Measurements from ENCODE around the gene ADAMTS9.

The ADAMTS9 gene, protein sequence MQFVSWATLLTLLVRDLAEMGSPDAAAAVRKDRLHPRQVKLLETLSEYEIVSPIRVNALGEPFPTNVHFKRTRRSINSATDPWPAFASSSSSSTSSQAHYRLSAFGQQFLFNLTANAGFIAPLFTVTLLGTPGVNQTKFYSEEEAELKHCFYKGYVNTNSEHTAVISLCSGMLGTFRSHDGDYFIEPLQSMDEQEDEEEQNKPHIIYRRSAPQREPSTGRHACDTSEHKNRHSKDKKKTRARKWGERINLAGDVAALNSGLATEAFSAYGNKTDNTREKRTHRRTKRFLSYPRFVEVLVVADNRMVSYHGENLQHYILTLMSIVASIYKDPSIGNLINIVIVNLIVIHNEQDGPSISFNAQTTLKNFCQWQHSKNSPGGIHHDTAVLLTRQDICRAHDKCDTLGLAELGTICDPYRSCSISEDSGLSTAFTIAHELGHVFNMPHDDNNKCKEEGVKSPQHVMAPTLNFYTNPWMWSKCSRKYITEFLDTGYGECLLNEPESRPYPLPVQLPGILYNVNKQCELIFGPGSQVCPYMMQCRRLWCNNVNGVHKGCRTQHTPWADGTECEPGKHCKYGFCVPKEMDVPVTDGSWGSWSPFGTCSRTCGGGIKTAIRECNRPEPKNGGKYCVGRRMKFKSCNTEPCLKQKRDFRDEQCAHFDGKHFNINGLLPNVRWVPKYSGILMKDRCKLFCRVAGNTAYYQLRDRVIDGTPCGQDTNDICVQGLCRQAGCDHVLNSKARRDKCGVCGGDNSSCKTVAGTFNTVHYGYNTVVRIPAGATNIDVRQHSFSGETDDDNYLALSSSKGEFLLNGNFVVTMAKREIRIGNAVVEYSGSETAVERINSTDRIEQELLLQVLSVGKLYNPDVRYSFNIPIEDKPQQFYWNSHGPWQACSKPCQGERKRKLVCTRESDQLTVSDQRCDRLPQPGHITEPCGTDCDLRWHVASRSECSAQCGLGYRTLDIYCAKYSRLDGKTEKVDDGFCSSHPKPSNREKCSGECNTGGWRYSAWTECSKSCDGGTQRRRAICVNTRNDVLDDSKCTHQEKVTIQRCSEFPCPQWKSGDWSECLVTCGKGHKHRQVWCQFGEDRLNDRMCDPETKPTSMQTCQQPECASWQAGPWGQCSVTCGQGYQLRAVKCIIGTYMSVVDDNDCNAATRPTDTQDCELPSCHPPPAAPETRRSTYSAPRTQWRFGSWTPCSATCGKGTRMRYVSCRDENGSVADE (N-terminal part only)

DNA sequence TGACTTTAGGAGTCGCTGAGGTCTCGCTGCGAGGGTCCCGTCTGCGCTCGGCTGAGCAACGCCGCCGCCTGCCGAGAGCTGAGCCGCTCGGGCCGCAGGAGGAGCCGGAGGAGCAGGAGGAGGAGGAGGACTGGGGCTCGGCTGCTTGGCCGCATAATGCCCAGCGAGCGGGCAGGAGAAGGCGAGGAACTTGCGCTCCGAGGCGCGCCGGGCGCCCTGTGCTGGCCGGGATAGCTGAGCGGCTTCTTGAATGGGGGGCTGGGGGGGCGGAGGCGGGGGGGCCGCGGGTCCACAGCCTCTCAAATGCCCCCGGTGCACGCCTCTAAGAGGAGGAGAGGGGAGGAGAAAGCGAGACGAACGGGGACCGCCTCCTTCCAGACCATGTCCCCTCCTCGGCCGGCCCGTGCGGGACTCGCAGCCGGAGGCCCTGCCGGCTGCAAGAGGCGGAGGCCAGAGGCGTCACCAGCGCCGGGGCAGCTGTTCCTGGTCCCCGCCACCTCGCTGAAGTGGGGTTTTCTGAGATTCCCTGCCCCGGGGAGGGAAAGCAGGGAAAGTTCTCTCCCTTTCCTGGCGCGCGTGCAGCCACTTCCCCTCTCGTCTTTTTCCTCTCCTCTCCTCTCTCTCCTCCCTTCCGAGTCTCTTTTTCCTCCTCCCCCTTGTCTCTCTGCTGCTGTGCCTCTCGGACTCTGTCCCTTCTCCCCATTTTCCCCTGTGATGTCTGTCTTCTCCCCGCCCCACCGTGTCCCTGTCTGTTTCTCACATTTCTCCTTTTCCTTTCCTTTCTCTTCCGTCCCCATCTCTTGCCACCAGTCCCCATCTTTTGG, at the start of gene ADAMTS9:
Gene ADAMTS9 (minus strand): TSS at position 220 of the 824 bp plus-strand sequence. CDS start 343 bp downstream, outside the sequence.
- no peak for DNase-seq

GRCh38 chr3:64732576-64732975, 44.8 kb upstream of the ADAMTS9 start:
- DNase-seq = no peak

DNA sequence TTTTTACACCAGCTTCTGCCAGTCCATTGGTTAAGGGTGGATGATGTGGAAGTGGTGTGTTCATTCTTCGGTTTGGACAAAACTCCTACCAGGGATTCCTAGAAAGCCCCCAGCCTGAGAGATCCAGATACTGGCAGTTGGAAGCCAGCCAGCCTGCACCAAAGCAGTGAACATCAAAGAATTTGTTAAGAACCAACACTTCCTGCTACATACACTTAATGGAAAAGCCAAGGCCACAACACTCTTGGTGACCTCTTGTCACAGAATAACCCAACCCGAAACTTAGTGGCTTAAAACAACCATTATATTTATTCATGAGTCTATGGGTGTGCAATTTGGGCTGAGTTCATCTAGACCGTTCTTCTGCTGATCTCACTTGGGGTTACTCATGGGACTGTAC, 42.9 kb upstream of the ADAMTS9 start:
- DNase-seq = no peak

DNA sequence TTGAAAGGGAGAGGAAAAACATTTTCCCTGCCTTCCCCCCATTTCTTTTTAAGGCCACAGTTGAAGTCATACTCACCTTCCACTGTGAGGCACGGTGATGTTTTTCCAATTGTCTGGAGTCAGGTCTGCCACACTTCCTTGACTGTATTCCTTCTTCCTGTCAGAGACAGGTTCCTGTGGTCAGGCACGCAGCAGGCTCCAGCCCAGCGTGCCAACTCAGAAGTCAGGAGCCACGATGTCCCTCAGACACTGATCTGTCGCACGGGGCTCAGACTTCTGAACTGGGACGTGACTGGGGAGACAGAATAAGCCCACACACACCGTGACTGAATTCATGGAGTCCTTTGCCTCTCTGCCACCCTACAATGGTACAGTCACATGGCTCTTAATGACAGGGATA, 41.2 kb upstream of the ADAMTS9 start:
- DNase-seq = no peak

DNA sequence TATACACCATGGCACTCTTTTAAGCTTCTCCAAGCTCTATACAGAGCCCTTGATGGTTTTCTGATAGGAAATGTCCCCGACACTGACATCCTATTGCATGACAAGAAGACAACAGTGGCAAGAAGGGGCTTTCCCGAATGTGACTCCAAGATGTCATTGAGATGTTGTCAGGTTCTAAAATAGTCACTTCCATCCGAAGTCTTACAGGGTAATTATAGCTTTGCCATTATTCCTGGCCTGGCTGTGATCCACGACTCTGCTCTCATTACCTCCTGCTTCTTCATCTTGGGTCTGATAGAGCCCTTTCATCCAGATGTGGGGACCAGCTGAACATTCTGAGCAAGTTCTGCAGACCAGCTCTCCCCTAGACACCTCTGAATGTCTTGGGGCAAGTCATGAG, 40.6 kb upstream of the ADAMTS9 start:
- DNase-seq = no peak

DNA sequence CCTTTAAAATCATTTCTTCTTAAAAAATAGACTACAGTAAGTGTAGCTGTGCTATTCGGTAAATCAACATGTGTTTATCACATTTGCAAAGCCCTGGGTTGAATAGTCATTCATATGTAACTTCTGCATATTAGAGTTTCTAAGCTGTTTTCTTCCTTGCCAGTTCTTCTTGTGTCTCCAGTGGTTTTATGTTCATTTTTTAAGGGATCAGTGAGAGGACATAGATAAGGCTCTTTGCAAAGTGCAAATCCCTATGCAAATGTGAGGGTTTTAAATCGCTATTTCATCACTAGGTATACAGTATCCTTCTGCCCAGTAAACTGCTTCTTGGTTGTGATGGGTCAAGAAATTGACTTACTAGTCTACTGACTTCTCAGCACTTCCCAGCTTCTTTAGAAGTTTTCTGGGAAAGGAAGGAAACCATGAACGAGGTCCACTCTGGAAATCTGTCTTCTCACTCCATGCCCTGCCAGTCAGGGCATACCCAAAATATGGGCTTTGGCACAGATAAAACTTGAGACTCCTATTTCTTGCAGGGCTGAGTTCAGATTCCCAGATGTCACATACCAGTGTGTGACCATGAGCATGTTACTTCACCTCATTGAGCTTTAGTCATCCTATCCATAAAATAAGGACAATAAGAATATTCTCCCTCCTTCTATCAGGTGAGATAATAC, 38.8 kb upstream of the ADAMTS9 start:
- no peak for DNase-seq

GRCh38 chr3:64718976-64719375, 31.2 kb upstream of the ADAMTS9 start:
- DNase-seq = no peak

- no peak for DNase-seq
These were observed 30.2 kb upstream of the ADAMTS9 start for GRCh38 chr3:64717872-64718613.

- no peak for DNase-seq
These were observed 29.6 kb upstream of the ADAMTS9 start for GRCh38 chr3:64717411-64717810.

DNA sequence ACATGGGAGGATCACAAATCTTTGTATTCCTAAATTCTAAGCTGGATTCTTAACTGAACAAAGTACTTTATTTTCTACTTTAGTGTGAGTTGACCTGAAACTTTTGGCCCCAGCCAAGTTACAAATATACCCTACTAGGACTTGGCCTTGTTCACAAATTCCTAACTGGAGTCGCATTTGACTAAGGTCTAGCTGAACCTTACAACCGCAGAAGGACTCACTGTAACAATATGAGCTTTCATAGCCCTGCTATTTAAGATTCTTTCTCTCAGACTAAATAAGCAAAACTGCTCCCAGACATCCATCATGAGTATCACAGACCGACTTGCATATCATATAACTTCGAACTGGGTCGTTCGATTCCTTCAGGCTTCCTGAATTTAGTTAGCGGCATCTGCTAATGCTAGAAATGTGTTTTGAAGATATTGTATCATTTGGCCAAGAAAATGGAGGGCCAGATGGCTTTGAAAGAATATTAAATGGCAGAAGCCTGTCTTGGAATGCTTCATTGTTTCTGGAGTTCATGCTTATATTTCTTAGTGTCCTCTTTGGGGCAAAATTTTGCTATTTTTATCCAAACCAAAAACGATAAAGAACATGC, 28.4 kb upstream of the ADAMTS9 start:
- no peak for DNase-seq

GRCh38 chr3:64715211-64715982, 27.6 kb upstream of the ADAMTS9 start:
- DNase-seq = no peak

GRCh38 chr3:64708456-64708855, 20.7 kb upstream of the ADAMTS9 start:
- DNase-seq = no peak

DNA sequence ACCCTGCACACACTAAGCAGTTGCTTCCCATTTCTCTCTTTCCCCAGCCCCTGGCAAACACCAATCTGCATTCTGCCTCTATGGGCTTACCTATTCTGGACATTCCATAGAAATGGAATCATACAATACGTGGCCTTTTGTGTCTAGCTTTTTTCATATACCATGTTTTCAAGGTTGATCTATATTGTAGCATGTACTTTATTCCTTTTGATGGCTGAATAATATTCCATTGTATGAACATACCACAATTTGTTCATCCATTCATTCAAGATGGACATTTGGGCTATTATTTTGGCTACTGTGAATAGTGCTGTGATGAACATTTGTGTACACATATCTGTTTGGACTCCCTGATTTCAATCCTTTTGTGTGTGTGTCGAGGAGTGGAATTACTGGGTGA, 18.1 kb upstream of the ADAMTS9 start:
- no peak for DNase-seq

DNA sequence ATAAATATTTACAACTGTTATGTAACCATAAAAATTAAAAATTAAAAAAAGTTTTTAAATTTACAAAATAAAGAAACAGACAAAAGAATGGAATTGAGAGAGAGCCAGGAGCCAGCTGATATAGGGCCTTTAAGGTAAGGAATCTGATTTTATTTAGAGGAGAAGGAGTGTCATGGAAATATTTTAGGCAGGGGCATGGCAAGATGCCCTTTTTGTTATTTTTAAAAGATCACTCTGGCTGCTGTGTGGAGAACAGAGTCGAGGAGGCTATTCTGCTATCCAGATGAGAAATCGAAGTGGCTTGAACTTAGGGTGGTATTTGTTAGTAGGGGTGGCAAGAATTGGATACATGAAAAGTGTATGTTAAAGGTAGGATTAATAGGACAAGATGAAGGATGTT, 9.1 kb upstream of the ADAMTS9 start:
- no peak for DNase-seq

GRCh38 chr3:64694114-64694513, 6.3 kb upstream of the ADAMTS9 start:
- DNase-seq = no peak

DNA sequence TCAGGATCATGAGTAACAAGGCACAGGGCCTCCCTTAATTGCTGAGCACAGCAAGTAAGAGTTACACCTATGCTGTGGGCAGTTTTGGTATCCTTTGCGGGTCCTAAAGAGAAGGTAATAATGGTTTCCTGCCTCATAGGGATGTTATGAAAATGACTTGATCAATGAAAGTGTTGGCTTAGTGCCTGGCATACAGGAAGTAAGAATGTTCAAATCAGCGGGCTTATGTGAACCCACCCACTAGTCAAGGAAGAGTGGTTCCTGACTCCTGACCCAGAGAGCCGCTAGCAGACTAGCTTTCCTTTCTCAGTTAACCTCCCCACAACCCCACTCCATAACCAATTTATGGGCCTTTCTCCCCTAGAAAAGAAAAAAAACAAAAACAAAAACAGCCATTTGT, 5.2 kb upstream of the ADAMTS9 start:
- no peak for DNase-seq

GRCh38 chr3:64691051-64691450, 3.3 kb upstream of the ADAMTS9 start:
- DNase-seq = no peak

GRCh38 chr3:64687086-64687780, 567 bp downstream of the ADAMTS9 start:
- no peak for DNase-seq

GRCh38 chr3:64686446-64686908, 1.3 kb downstream of the ADAMTS9 start:
- no peak for DNase-seq

Measured in CD4-positive, alpha-beta T cell treated with Interferon gamma for 1 hour (primary cell).